PC-3 (cell line): ENCODE results near the gene ZBTB7A. TPM values are rescaled to one million over a fixed set of nuclear protein-coding genes. Genes with fewer than 3 reads are reported as not detected.

Source experiments
- ATAC-seq: fragments of 200-7000 bp; cut with Tn5 transposase; 2 replicates; pipeline ENCODE4 v1.9.1; 2020; ENCODE audit warnings: mild to moderate bottlenecking, moderate library complexity
- BruUV-seq: library from RNA; stranded (reverse); fragments of 400-500 nt; replicated peaks from 2 replicates; lab custom pipeline; 2021; lab: Mats Ljungman, UMichigan
- CTCF ChIA-PET: fragments of 300-600 bp; sonication (Branson Sonifier 250); formaldehyde crosslinking; loops from one replicate; lab custom pipeline; 2022; ENCODE audit warnings: antibody characterized with exemption; lab: Charles Lee
- POLR2A ChIA-PET: fragments of 300-600 bp; sonication (Branson Sonifier 250); formaldehyde crosslinking; loops from one replicate; lab custom pipeline; 2022; ENCODE audit warnings: antibody characterized with exemption; ENCODE audit not compliant: unreplicated experiment; lab: Charles Lee
- DNase-seq: peaks from one replicate; pipeline ENCODE4 v3.0.0-alpha.2; 2015
- H2AFZ ChIP-seq: fragments of 300-600 bp; sonication (generic); 2 replicates; pipeline ENCODE4 v1.6.0; 2016; ENCODE audit warnings: antibody characterized with exemption, low read length
- H3F3A ChIP-seq: fragments of 300-600 bp; sonication (generic); one replicate; pipeline ENCODE4 v1.6.0; 2017; ENCODE audit warnings: antibody characterized with exemption, low read length, control low read depth, mild to moderate bottlenecking; ENCODE audit not compliant: unreplicated experiment
- H3K27ac ChIP-seq: fragments of 300-600 bp; sonication (generic); 2 replicates; pipeline ENCODE4 v1.5.1; 2016; ENCODE audit warnings: mild to moderate bottlenecking, low read length
- H3K27me3 ChIP-seq: fragments of 300-600 bp; sonication (generic); 2 replicates; pipeline ENCODE4 v1.6.1; 2016; ENCODE audit warnings: low read length, mixed read lengths
- H3K36me3 ChIP-seq: fragments of 300-600 bp; sonication (generic); 2 replicates; pipeline ENCODE4 v1.6.1; 2016; ENCODE audit warnings: low read depth, mixed run types, low read length, mixed read lengths
- H3K4me1 ChIP-seq: fragments of 300-600 bp; sonication (generic); 2 replicates; pipeline ENCODE4 v1.5.1; 2016; ENCODE audit warnings: low read length; ENCODE audit not compliant: insufficient read depth
- H3K4me2 ChIP-seq: fragments of 300-600 bp; sonication (generic); 2 replicates; pipeline ENCODE4 v1.6.0; 2016; ENCODE audit warnings: low read length
- H3K4me3 ChIP-seq: fragments of 300-600 bp; sonication (generic); 2 replicates; pipeline ENCODE4 v1.5.1; 2016; ENCODE audit warnings: mild to moderate bottlenecking, low read length, mixed read lengths
- H3K79me2 ChIP-seq: fragments of 300-600 bp; sonication (generic); 2 replicates; pipeline ENCODE4 v1.6.1; 2017; ENCODE audit warnings: low read length, mixed read lengths
- H3K9ac ChIP-seq: fragments of 300-600 bp; sonication (generic); 2 replicates; pipeline ENCODE4 v1.6.0; 2016; ENCODE audit warnings: mild to moderate bottlenecking, low read length
- H3K9me2 ChIP-seq: fragments of 300-600 bp; sonication (generic); replicated peaks from 2 replicates; pipeline ENCODE4 v1.6.1; 2016; ENCODE audit warnings: mixed run types, low read length, mixed read lengths
- H3K9me3 ChIP-seq: fragments of 300-600 bp; sonication (generic); 2 replicates; pipeline ENCODE4 v1.6.1; 2016; ENCODE audit warnings: low read length, mixed read lengths
- H4K20me1 ChIP-seq: fragments of 300-600 bp; sonication (generic); 2 replicates; pipeline ENCODE4 v1.6.1; 2016; ENCODE audit warnings: low read length, mixed read lengths
- CTCF ChIP-seq: fragments of 300-600 bp; sonication (generic); conservative IDR thresholded peaks from 2 replicates; pipeline ENCODE4 v1.5.1; 2017; ENCODE audit warnings: antibody characterized with exemption, low read depth, mild to moderate bottlenecking, low read length
- EZH2 ChIP-seq: fragments of 300-600 bp; sonication (generic); IDR thresholded peaks from one replicate; pipeline ENCODE4 v1.6.1; 2017; ENCODE audit warnings: antibody characterized with exemption, mild to moderate bottlenecking, low read length; ENCODE audit not compliant: unreplicated experiment
- EZH2phosphoT487 ChIP-seq: fragments of 300-600 bp; sonication (generic); IDR thresholded peaks from 2 replicates; pipeline ENCODE4 v1.6.1; 2018; ENCODE audit warnings: mild to moderate bottlenecking, antibody characterized with exemption, low read length, borderline replicate concordance
- intact Hi-C: fragments of 100-400 bp; cut with micrococcal nuclease; formaldehyde crosslinking; loops from 2 replicates; pipeline ENCODE4 v1.9.0; 2023
- total RNA-seq: library from RNA; depleted of rRNA; stranded (reverse); fragments of >200 nt; gene quantifications from 2 replicates; pipeline ENCODE4 v1.2.3, GENCODE V29; 2014

Gene ZBTB7A
- total RNA-seq, 1 experiment from 2014 or later = 16.7 TPM

GRCh38 chr19:4030981-4031380 is 35.7 kb downstream of the ZBTB7A start:
- BruUV-seq = no TSS peak
- intact Hi-C loops = no loop called here
- Histone ChIP-seq H3K27me3 (no peaks in the 10 kb centered on the region), H3F3A (no peaks in the 10 kb centered on the region), H3K4me3 (no peak overlapping the region), H3K36me3 (peaks cover 4% of the 10 kb centered on the region; the same call in 1 of the 2 replicates), H4K20me1 (no peaks in the 10 kb centered on the region), H3K9me2 (no peaks in the 10 kb centered on the region), H3K4me2 (no peak overlapping the region), H3K27ac (no peak overlapping the region), H3K9ac (no peak overlapping the region), H3K79me2 (no peaks in the 10 kb centered on the region), H3K4me1 (no peaks in the 10 kb centered on the region), H3K9me3 (no peaks in the 10 kb centered on the region), H2AFZ (no peak overlapping the region)
- DNase-seq (no peak), ATAC-seq (no peak)
- POLR2A ChIA-PET = no interaction called here
- TF ChIP-seq CTCF = no peak
- no peak for TF ChIP-seq EZH2phosphoT487
- TF ChIP-seq EZH2 = no peak
- CTCF ChIA-PET = no interaction called here

- BruUV-seq = no TSS peak
- Histone ChIP-seq H3K27me3 (no peaks in the 10 kb centered on the region), H4K20me1 (no peaks in the 10 kb centered on the region), H3K4me2 (no peak overlapping the region), H3K79me2 (no peaks in the 10 kb centered on the region), H3K9me3 (no peaks in the 10 kb centered on the region), H3K9me2 (no peaks in the 10 kb centered on the region), H3K27ac (no peak overlapping the region), H3F3A (no peaks in the 10 kb centered on the region), H3K9ac (no peak overlapping the region), H3K4me3 (no peak overlapping the region), H2AFZ (no peak overlapping the region), H3K4me1 (no peaks in the 10 kb centered on the region), H3K36me3 (peaks cover under 1% of the 10 kb centered on the region; the same call in 1 of the 2 replicates)
- TF ChIP-seq EZH2phosphoT487 = no peak
- TF ChIP-seq CTCF = no peak
- no peak for TF ChIP-seq EZH2
- no peak for DNase-seq
- POLR2A ChIA-PET = no interaction called here
- CTCF ChIA-PET = no interaction called here
- no peak for ATAC-seq
- intact Hi-C loops = no loop called here
These were observed 36.1 kb downstream of the ZBTB7A start for GRCh38 chr19:4030552-4030951.

GRCh38 chr19:4029247-4029614 is 37.5 kb downstream of the ZBTB7A start:
- no peaks in the 10 kb centered on the region for H4K20me1 ChIP-seq
- no peaks in the 10 kb centered on the region for H3K9me3 ChIP-seq
- ChIA-PET POLR2A (no interaction called here), CTCF (no interaction called here)
- H3K27me3 ChIP-seq = no peaks in the 10 kb centered on the region
- no peaks in the 10 kb centered on the region for H3K4me1 ChIP-seq
- no peak overlapping the region for H2AFZ ChIP-seq
- H3K4me2 ChIP-seq = no peak overlapping the region
- H3K27ac ChIP-seq = no peak overlapping the region
- BruUV-seq = no TSS peak
- no peaks in the 10 kb centered on the region for H3K36me3 ChIP-seq
- no peak overlapping the region for H3K4me3 ChIP-seq
- H3F3A ChIP-seq = no peaks in the 10 kb centered on the region
- no peaks in the 10 kb centered on the region for H3K9me2 ChIP-seq
- TF ChIP-seq EZH2 = no peak
- TF ChIP-seq CTCF = no peak
- TF ChIP-seq EZH2phosphoT487 = no peak
- H3K79me2 ChIP-seq = no peaks in the 10 kb centered on the region
- DNase-seq (no peak), ATAC-seq (no peak)
- intact Hi-C loops = no loop called here
- H3K9ac ChIP-seq = no peak overlapping the region
